GM12865 (cell line): ENCODE results near the gene PNMT.

Experiments used
- DNase-seq: peaks from one replicate; pipeline ENCODE4 v3.0.0; 2010; ENCODE audit warnings: low read depth
- H3K4me3 ChIP-seq: 2 replicates; pipeline ENCODE4 v1.5.1; 2011; ENCODE audit warnings: mild to moderate bottlenecking, low read depth, low read length, control low read depth
- CTCF ChIP-seq: IDR thresholded peaks from 2 replicates; pipeline ENCODE4 v1.5.1; 2011; ENCODE audit warnings: low read length, control low read depth, low read depth, inconsistent platforms; ENCODE audit not compliant: insufficient read depth; ENCODE audit errors: missing control alignments

Gene PNMT

GRCh38 chr17:39639566-39640458 is 28.4 kb upstream of the PNMT start:
- no peak overlapping the region for H3K4me3 ChIP-seq
- no peak for TF ChIP-seq CTCF
- DNase-seq = no peak

- H3K4me3 ChIP-seq = no peak overlapping the region
- no peak for TF ChIP-seq CTCF
- DNase-seq = no peak
Measured at GRCh38 chr17:39640591-39641031, 27.6 kb upstream of the PNMT start.

- no peak overlapping the region for H3K4me3 ChIP-seq
- TF ChIP-seq CTCF = no peak
- no peak for DNase-seq
Measured at GRCh38 chr17:39641097-39641496, 27.2 kb upstream of the PNMT start.

- DNase-seq = no peak
- TF ChIP-seq CTCF = no peak
- no peak overlapping the region for H3K4me3 ChIP-seq
Measured at GRCh38 chr17:39641883-39642282, 26.4 kb upstream of the PNMT start.

GRCh38 chr17:39642291-39643074 is 25.8 kb upstream of the PNMT start:
- no peak for TF ChIP-seq CTCF
- no peak overlapping the region for H3K4me3 ChIP-seq
- DNase-seq = no peak

- no peak overlapping the region for H3K4me3 ChIP-seq
- TF ChIP-seq CTCF = no peak
- no peak for DNase-seq
Measured at GRCh38 chr17:39643271-39643670, 25.0 kb upstream of the PNMT start.
